Measurements from ENCODE around the gene SLC35E4. TPM values are rescaled to one million over a fixed set of nuclear protein-coding genes. Genes with fewer than 3 reads are reported as not detected.

The SLC35E4 gene
- total RNA-seq, 1 experiment from 2014 or later = 5.3 TPM

DNA sequence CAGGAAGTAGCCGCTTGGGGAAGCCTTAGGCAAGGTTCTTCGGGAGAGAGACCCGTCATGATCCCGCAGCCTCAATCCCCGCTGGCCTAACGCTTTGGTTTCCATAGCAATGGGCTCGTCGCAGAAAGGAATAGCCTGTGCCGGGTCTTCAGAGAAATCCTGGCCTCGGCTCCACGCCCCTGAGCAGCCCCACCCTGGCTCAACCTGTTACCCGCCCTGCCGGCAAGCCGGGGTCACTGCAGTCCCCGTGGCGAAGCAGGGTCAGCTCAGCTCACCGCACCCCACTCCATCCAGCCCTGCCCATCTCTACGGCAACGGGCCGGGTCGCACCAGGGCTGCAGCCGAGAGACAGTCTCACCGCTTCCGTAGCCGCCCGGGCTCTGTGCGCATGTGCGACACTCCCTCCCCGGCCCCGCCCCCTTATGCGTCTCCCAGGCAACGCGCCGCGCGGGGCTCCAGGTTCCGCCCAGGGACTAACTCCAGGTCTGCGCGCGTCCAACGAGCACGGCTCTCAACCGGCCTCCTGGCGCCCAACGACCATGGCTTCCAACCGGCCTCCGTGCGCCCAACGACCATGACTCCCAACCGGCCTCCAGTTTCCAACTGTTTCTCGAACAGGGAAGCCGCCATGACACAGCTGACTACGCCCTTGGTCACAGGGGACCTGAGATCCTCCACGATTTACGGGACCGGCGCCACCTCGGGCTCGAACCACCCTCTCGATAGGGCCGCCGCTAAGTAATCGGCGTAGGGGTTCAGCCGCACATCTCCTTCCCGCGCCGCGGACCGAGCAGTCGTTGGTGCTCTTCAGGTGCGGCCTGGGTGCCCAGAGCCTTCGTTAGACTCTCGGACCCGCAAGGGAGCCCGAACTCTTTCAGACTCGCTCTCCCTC lies 32.2 kb downstream of the SLC35E4 start, which contains the start of gene DUSP18 (continued):
- TF ChIP-seq, protein P1, sequence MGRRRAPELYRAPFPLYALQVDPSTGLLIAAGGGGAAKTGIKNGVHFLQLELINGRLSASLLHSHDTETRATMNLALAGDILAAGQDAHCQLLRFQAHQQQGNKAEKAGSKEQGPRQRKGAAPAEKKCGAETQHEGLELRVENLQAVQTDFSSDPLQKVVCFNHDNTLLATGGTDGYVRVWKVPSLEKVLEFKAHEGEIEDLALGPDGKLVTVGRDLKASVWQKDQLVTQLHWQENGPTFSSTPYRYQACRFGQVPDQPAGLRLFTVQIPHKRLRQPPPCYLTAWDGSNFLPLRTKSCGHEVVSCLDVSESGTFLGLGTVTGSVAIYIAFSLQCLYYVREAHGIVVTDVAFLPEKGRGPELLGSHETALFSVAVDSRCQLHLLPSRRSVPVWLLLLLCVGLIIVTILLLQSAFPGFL (CRISPR knock-in tag; IDR thresholded peaks at IDR 0.05; ENCODE audit: borderline replicate concordance) = no peak
- TF ChIP-seq, protein P2, sequence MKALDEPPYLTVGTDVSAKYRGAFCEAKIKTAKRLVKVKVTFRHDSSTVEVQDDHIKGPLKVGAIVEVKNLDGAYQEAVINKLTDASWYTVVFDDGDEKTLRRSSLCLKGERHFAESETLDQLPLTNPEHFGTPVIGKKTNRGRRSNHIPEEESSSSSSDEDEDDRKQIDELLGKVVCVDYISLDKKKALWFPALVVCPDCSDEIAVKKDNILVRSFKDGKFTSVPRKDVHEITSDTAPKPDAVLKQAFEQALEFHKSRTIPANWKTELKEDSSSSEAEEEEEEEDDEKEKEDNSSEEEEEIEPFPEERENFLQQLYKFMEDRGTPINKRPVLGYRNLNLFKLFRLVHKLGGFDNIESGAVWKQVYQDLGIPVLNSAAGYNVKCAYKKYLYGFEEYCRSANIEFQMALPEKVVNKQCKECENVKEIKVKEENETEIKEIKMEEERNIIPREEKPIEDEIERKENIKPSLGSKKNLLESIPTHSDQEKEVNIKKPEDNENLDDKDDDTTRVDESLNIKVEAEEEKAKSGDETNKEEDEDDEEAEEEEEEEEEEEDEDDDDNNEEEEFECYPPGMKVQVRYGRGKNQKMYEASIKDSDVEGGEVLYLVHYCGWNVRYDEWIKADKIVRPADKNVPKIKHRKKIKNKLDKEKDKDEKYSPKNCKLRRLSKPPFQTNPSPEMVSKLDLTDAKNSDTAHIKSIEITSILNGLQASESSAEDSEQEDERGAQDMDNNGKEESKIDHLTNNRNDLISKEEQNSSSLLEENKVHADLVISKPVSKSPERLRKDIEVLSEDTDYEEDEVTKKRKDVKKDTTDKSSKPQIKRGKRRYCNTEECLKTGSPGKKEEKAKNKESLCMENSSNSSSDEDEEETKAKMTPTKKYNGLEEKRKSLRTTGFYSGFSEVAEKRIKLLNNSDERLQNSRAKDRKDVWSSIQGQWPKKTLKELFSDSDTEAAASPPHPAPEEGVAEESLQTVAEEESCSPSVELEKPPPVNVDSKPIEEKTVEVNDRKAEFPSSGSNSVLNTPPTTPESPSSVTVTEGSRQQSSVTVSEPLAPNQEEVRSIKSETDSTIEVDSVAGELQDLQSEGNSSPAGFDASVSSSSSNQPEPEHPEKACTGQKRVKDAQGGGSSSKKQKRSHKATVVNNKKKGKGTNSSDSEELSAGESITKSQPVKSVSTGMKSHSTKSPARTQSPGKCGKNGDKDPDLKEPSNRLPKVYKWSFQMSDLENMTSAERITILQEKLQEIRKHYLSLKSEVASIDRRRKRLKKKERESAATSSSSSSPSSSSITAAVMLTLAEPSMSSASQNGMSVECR (CRISPR knock-in tag; IDR thresholded peaks at IDR 0.05; ENCODE audit: borderline replicate concordance) = peak; percentile 49; the same call in 1 of the 2 replicates
- TF ChIP-seq TP53 (CRISPR knock-in tag; IDR thresholded peaks at IDR 0.05) = no peak
- TF ChIP-seq ZNF138 (CRISPR knock-in tag; conservative IDR thresholded peaks at IDR 0.05) = no peak
- no peak for TF ChIP-seq HMGA2 (CRISPR knock-in tag; IDR thresholded peaks at IDR 0.05)
- no peak for TF ChIP-seq SOX15 (CRISPR knock-in tag; IDR thresholded peaks at IDR 0.05)
- no peak for TF ChIP-seq TEAD1 (CRISPR knock-in tag; IDR thresholded peaks at IDR 0.05)
- TF ChIP-seq, protein P3, sequence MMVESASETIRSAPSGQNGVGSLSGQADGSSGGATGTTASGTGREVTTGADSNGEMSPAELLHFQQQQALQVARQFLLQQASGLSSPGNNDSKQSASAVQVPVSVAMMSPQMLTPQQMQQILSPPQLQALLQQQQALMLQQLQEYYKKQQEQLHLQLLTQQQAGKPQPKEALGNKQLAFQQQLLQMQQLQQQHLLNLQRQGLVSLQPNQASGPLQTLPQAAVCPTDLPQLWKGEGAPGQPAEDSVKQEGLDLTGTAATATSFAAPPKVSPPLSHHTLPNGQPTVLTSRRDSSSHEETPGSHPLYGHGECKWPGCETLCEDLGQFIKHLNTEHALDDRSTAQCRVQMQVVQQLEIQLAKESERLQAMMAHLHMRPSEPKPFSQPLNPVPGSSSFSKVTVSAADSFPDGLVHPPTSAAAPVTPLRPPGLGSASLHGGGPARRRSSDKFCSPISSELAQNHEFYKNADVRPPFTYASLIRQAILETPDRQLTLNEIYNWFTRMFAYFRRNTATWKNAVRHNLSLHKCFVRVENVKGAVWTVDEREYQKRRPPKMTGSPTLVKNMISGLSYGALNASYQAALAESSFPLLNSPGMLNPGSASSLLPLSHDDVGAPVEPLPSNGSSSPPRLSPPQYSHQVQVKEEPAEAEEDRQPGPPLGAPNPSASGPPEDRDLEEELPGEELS (CRISPR knock-in tag; IDR thresholded peaks at IDR 0.05) = no peak
- no peak for TF ChIP-seq ZNF121 (CRISPR knock-in tag; IDR thresholded peaks at IDR 0.05)
- TF ChIP-seq, protein P4, sequence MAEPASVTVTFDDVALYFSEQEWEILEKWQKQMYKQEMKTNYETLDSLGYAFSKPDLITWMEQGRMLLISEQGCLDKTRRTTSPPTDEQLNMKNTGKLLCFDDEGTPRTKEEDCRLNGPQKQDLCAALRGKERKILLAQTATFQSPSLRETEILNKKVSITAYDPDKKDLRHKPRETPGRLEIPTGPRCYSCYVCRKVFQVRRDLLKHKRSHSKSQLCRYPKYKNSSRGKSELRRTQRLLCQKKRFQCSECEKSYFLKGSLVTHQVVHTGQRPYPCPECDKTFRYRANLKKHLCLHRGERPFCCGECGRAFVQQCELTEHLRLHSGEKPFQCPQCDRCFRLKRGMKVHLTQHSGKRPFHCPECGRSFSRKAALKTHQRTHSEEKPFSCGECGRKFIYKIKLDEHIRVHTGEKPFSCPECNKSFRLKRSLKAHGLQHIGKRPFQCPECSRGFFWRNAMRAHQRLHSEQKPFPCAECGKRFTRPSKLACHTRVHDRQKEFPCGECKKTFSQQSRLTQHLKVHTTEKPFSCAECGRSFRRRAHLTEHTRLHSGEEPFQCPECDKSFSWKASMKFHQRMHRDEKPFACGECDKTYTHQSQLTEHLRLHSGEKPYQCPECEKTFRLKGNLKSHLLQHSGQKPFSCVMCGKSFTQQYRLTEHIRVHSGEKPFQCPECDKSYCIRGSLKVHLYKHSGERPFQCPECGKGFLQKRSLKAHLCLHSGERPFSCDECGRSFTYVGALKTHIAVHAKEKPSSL (CRISPR knock-in tag; conservative IDR thresholded peaks at IDR 0.05) = no peak
- no peak for TF ChIP-seq NR2C2 (CRISPR knock-in tag; IDR thresholded peaks at IDR 0.05)
- TF ChIP-seq, protein P5, sequence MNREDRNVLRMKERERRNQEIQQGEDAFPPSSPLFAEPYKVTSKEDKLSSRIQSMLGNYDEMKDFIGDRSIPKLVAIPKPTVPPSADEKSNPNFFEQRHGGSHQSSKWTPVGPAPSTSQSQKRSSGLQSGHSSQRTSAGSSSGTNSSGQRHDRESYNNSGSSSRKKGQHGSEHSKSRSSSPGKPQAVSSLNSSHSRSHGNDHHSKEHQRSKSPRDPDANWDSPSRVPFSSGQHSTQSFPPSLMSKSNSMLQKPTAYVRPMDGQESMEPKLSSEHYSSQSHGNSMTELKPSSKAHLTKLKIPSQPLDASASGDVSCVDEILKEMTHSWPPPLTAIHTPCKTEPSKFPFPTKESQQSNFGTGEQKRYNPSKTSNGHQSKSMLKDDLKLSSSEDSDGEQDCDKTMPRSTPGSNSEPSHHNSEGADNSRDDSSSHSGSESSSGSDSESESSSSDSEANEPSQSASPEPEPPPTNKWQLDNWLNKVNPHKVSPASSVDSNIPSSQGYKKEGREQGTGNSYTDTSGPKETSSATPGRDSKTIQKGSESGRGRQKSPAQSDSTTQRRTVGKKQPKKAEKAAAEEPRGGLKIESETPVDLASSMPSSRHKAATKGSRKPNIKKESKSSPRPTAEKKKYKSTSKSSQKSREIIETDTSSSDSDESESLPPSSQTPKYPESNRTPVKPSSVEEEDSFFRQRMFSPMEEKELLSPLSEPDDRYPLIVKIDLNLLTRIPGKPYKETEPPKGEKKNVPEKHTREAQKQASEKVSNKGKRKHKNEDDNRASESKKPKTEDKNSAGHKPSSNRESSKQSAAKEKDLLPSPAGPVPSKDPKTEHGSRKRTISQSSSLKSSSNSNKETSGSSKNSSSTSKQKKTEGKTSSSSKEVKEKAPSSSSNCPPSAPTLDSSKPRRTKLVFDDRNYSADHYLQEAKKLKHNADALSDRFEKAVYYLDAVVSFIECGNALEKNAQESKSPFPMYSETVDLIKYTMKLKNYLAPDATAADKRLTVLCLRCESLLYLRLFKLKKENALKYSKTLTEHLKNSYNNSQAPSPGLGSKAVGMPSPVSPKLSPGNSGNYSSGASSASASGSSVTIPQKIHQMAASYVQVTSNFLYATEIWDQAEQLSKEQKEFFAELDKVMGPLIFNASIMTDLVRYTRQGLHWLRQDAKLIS (CRISPR knock-in tag; IDR thresholded peaks at IDR 0.05; ENCODE audit: borderline replicate concordance) = no peak
- TF ChIP-seq, protein P6, sequence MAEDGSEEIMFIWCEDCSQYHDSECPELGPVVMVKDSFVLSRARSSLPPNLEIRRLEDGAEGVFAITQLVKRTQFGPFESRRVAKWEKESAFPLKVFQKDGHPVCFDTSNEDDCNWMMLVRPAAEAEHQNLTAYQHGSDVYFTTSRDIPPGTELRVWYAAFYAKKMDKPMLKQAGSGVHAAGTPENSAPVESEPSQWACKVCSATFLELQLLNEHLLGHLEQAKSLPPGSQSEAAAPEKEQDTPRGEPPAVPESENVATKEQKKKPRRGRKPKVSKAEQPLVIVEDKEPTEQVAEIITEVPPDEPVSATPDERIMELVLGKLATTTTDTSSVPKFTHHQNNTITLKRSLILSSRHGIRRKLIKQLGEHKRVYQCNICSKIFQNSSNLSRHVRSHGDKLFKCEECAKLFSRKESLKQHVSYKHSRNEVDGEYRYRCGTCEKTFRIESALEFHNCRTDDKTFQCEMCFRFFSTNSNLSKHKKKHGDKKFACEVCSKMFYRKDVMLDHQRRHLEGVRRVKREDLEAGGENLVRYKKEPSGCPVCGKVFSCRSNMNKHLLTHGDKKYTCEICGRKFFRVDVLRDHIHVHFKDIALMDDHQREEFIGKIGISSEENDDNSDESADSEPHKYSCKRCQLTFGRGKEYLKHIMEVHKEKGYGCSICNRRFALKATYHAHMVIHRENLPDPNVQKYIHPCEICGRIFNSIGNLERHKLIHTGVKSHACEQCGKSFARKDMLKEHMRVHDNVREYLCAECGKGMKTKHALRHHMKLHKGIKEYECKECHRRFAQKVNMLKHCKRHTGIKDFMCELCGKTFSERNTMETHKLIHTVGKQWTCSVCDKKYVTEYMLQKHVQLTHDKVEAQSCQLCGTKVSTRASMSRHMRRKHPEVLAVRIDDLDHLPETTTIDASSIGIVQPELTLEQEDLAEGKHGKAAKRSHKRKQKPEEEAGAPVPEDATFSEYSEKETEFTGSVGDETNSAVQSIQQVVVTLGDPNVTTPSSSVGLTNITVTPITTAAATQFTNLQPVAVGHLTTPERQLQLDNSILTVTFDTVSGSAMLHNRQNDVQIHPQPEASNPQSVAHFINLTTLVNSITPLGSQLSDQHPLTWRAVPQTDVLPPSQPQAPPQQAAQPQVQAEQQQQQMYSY (CRISPR knock-in tag; IDR thresholded peaks at IDR 0.05) = 0 out of 2 replicates have a peak, but pooled peaks have one; percentile 24
- TF ChIP-seq, protein P7, sequence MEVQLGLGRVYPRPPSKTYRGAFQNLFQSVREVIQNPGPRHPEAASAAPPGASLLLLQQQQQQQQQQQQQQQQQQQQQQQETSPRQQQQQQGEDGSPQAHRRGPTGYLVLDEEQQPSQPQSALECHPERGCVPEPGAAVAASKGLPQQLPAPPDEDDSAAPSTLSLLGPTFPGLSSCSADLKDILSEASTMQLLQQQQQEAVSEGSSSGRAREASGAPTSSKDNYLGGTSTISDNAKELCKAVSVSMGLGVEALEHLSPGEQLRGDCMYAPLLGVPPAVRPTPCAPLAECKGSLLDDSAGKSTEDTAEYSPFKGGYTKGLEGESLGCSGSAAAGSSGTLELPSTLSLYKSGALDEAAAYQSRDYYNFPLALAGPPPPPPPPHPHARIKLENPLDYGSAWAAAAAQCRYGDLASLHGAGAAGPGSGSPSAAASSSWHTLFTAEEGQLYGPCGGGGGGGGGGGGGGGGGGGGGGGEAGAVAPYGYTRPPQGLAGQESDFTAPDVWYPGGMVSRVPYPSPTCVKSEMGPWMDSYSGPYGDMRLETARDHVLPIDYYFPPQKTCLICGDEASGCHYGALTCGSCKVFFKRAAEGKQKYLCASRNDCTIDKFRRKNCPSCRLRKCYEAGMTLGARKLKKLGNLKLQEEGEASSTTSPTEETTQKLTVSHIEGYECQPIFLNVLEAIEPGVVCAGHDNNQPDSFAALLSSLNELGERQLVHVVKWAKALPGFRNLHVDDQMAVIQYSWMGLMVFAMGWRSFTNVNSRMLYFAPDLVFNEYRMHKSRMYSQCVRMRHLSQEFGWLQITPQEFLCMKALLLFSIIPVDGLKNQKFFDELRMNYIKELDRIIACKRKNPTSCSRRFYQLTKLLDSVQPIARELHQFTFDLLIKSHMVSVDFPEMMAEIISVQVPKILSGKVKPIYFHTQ (CRISPR knock-in tag; IDR thresholded peaks at IDR 0.05) = no peak
- no peak for TF ChIP-seq TEAD4 (CRISPR knock-in tag; IDR thresholded peaks at IDR 0.05)

Measured in WTC11 (cell line).